ENCODE measurements around the gene TSSK6. TPM values are rescaled to one million over a fixed set of nuclear protein-coding genes. Genes with fewer than 3 reads are reported as not detected.

Gene TSSK6
- polyA plus RNA-seq, 3 donors from 2014 or later = 0.66 to 0.96 TPM; not detected in 1

GRCh38 chr19:19531951-19532805 is 16.8 kb upstream of the TSSK6 start:
- H3K9me3 Mint-ChIP-seq = peaks cover 0 to 2% (median 0%) of the 10 kb centered on the region in 6 donors
- H3K27me3 Mint-ChIP-seq (ENCODE audit: low read depth in 3 of 3) = peaks cover 3 to 14% (median 11%) of the 10 kb centered on the region in 3 donors
- H3K36me3 Mint-ChIP-seq = peaks cover 0 to 3% (median 0%) of the 10 kb centered on the region in 3 donors
- H3K27ac Mint-ChIP-seq = peak overlapping the region in 3 of 6 donors; percentile 8 to 66 (median 24)
- H3K4me3 Mint-ChIP-seq = no peak overlapping the region
- peak; percentile 71 to 80 (median 76) for DNase-seq
- H3K4me1 Mint-ChIP-seq = peaks cover 5 to 6% of the 10 kb centered on the region in 2 donors

GRCh38 chr19:19530889-19531288 is 15.5 kb upstream of the TSSK6 start:
- no peak overlapping the region for H3K4me3 Mint-ChIP-seq
- peaks cover 0 to 3% (median 3%) of the 10 kb centered on the region in 3 donors for H3K36me3 Mint-ChIP-seq
- peaks cover 2 to 6% of the 10 kb centered on the region in 2 donors for H3K4me1 Mint-ChIP-seq
- no peaks in the 10 kb centered on the region for H3K9me3 Mint-ChIP-seq
- no peak for DNase-seq
- H3K27ac Mint-ChIP-seq = peak overlapping the region in 1 of 6 donors; percentile 49
- peaks cover 0 to 16% (median 9%) of the 10 kb centered on the region in 3 donors for H3K27me3 Mint-ChIP-seq (ENCODE audit: low read depth in 3 of 3)

DNA sequence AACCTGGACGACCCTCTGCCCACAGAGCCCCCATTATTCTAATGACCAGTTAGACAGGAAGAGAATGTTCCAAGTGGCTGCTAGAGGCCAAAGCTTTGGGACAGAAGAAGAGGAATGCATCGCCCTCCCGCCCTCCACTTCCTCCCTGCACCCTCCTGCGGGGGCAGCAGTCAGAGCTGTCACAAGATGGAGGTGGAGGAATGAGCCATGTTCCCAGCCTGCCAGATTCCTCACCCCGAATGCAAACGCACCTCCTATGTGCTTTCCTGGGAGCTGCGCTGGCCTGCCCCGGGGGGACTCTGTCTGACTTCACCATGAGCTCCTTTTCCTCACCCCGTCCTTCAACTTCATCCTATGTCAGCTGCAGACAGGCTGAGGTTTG is 15.1 kb upstream of the TSSK6 start:
- no peak for DNase-seq
- Mint-ChIP-seq H3K27ac (no peak overlapping the region), H3K36me3 (peaks cover 0 to 3% (median 3%) of the 10 kb centered on the region in 3 donors), H3K4me1 (peaks cover 2 to 6% of the 10 kb centered on the region in 2 donors), H3K4me3 (no peak overlapping the region), H3K9me3 (no peaks in the 10 kb centered on the region), H3K27me3 (ENCODE audit: low read depth in 3 of 3) (peaks cover 0 to 16% (median 10%) of the 10 kb centered on the region in 3 donors)

- peaks cover 0 to 3% (median 3%) of the 10 kb centered on the region in 3 donors for H3K36me3 Mint-ChIP-seq
- H3K9me3 Mint-ChIP-seq = no peaks in the 10 kb centered on the region
- H3K27ac Mint-ChIP-seq = peak overlapping the region in 2 of 6 donors; percentile 35 to 48
- peaks cover 2 to 6% of the 10 kb centered on the region in 2 donors for H3K4me1 Mint-ChIP-seq
- H3K4me3 Mint-ChIP-seq = no peak overlapping the region
- H3K27me3 Mint-ChIP-seq (ENCODE audit: low read depth in 3 of 3) = peaks cover 0 to 16% (median 14%) of the 10 kb centered on the region in 3 donors
- no peak for DNase-seq
Observed at GRCh38 chr19:19529783-19530422, 14.6 kb upstream of the TSSK6 start.

DNA sequence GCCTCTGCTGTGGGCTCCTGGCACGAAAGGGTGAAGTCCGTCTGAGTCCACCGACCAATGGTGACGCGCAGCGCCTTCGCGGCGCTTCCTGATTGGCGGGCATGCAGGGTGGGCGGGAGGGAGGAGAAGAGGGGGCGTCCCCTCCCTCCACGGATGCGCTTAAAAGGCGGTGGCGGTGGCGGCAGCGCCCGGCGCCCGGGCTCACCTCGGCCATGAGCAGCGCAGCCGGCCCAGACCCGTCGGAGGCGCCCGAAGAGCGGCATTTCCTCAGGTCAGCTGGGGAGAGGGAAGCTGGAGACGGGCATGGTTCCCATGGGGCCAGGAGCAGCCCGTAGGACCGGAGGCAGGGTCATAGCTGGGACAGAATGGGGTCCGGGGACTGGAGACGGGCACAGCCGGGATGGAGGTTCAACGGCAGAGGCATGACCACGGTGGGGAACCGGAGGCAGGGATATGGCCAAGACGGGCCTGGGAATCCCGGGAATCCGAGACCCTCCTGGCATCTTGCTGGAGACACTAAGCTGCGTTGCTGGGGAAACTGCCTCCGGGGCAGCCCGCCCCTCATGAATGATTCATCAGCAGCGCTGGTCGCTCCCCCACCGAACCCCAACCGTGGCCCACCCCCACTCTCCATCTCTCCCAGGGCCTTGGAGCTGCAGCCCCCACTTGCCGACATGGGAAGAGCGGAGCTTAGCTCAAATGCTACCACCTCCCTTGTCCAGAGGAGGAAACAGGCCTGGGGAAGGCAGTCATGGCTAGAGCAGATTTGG is 13.6 kb upstream of the TSSK6 start, which contains the start of gene YJEFN3:
YJEFN3 (plus strand) TSS at position 191 of the 770 bp plus-strand sequence; CDS start at position 213, 22 bp downstream.
- DNase-seq = no peak
- Mint-ChIP-seq H3K36me3 (peaks cover 0 to 3% (median 0%) of the 10 kb centered on the region in 3 donors), H3K27ac (peak within 1 kb of the TSS in 3 of 6 donors; percentile 35 to 57 (median 48)), H3K9me3 (no peaks in the 10 kb centered on the region), H3K4me3 (no peak within 1 kb of the TSS), H3K27me3 (ENCODE audit: low read depth in 3 of 3) (peaks cover 0 to 16% (median 9%) of the 10 kb centered on the region in 3 donors), H3K4me1 (peaks cover 2 to 6% of the 10 kb centered on the region in 2 donors)

- H3K27me3 Mint-ChIP-seq (ENCODE audit: low read depth in 3 of 3) = peaks cover 0 to 16% (median 10%) of the 10 kb centered on the region in 3 donors
- H3K4me3 Mint-ChIP-seq = no peak overlapping the region
- no peaks in the 10 kb centered on the region for H3K9me3 Mint-ChIP-seq
- peaks cover 2 to 8% of the 10 kb centered on the region in 2 donors for H3K4me1 Mint-ChIP-seq
- H3K36me3 Mint-ChIP-seq = peaks cover 0 to 3% (median 1%) of the 10 kb centered on the region in 3 donors
- H3K27ac Mint-ChIP-seq = no peak overlapping the region
- DNase-seq = no peak
Observed at GRCh38 chr19:19527674-19528625, 12.6 kb upstream of the TSSK6 start.

GRCh38 chr19:19527371-19527656 is 12.0 kb upstream of the TSSK6 start:
- H3K4me3 Mint-ChIP-seq = no peak overlapping the region
- DNase-seq = no peak
- H3K36me3 Mint-ChIP-seq = peaks cover 0 to 6% (median 3%) of the 10 kb centered on the region in 3 donors
- peaks cover 6 to 11% of the 10 kb centered on the region in 2 donors for H3K4me1 Mint-ChIP-seq
- no peak overlapping the region for H3K27ac Mint-ChIP-seq
- H3K27me3 Mint-ChIP-seq (ENCODE audit: low read depth in 3 of 3) = peaks cover 0 to 16% (median 12%) of the 10 kb centered on the region in 3 donors
- no peaks in the 10 kb centered on the region for H3K9me3 Mint-ChIP-seq

- no peaks in the 10 kb centered on the region for H3K9me3 Mint-ChIP-seq
- peaks cover 0 to 6% (median 3%) of the 10 kb centered on the region in 3 donors for H3K36me3 Mint-ChIP-seq
- H3K27me3 Mint-ChIP-seq (ENCODE audit: low read depth in 3 of 3) = peaks cover 0 to 13% (median 12%) of the 10 kb centered on the region in 3 donors
- H3K4me3 Mint-ChIP-seq = no peak overlapping the region
- DNase-seq = no peak
- no peak overlapping the region for H3K27ac Mint-ChIP-seq
- H3K4me1 Mint-ChIP-seq = peaks cover 3 to 6% of the 10 kb centered on the region in 2 donors
Observed at GRCh38 chr19:19526581-19527370, 11.4 kb upstream of the TSSK6 start.

- no peak overlapping the region for H3K4me3 Mint-ChIP-seq
- no peak for DNase-seq
- no peak overlapping the region for H3K27ac Mint-ChIP-seq
- peaks cover 0 to 15% (median 10%) of the 10 kb centered on the region in 3 donors for H3K27me3 Mint-ChIP-seq (ENCODE audit: low read depth in 3 of 3)
- H3K9me3 Mint-ChIP-seq = no peaks in the 10 kb centered on the region
- peaks cover 0 to 7% (median 6%) of the 10 kb centered on the region in 3 donors for H3K36me3 Mint-ChIP-seq
- H3K4me1 Mint-ChIP-seq = peaks cover 4 to 10% of the 10 kb centered on the region in 2 donors
Observed at GRCh38 chr19:19525611-19526380, 10.4 kb upstream of the TSSK6 start.

DNA sequence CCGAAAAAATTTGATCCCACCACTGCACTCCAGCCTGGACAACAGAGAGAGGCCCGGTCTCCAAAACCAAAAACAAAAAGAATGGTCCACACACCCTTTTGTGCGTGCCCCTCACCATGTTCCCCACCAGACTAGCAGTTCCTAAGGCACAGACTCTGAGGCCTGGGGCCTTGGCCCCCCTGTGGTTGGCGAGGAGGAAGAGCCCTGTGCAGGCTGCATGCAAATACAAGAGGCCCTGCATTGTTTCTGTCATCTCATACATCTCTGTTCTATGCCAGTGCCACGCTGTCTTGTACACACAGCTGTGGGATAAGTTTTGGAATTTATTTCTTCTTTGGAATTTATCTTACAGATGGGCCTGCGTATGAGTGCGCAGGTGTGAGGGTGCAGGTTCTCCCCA is 8.7 kb upstream of the TSSK6 start:
- H3K9me3 Mint-ChIP-seq = no peaks in the 10 kb centered on the region
- peaks cover 13 to 23% of the 10 kb centered on the region in 2 donors for H3K4me1 Mint-ChIP-seq
- no peak overlapping the region for H3K4me3 Mint-ChIP-seq
- H3K27ac Mint-ChIP-seq = no peak overlapping the region
- no peak for DNase-seq
- H3K27me3 Mint-ChIP-seq (ENCODE audit: low read depth in 3 of 3) = peaks cover 0 to 11% (median 10%) of the 10 kb centered on the region in 3 donors
- peaks cover 0 to 12% (median 6%) of the 10 kb centered on the region in 3 donors for H3K36me3 Mint-ChIP-seq

DNA sequence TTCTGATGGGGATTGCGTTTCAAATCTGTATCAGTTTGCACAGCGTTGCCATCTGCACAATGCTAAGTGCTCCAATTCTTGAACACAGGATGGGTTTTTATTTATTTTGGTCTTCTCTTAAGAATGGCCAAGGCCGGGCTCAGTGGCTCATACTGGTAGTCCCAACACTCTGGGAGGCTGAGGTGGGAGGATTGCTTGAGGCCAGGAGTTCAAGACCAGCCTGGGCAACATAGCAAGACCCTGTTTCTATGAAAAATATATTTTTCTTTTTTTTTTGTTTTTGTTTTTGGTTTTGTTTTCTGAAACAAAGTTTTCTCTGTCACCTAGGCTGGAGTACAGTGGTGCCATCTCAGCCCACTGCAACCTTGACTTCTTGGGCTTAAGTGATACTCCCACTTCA is 7.8 kb upstream of the TSSK6 start:
- Mint-ChIP-seq H3K27ac (no peak overlapping the region), H3K27me3 (ENCODE audit: low read depth in 3 of 3) (peaks cover 0 to 11% (median 7%) of the 10 kb centered on the region in 3 donors), H3K4me3 (no peak overlapping the region), H3K4me1 (peaks cover 13 to 25% of the 10 kb centered on the region in 2 donors), H3K9me3 (no peaks in the 10 kb centered on the region), H3K36me3 (peaks cover 0 to 12% (median 6%) of the 10 kb centered on the region in 3 donors)
- DNase-seq = no peak

All from immature natural killer cell (primary cell).